Gastrocnemius medialis (tissue), 4 donors: ENCODE data around the gene MAGEB17. TPM values are rescaled to one million over a fixed set of nuclear protein-coding genes. Genes with fewer than 3 reads are reported as not detected.

ENCODE experiments used
- ATAC-seq, 2 donors: fragments of 150-250 bp; one replicate each; pipeline ENCODE4 v1.9.1; 2016
- DNase-seq, 2 donors: peaks; one replicate each; pipeline ENCODE4 v3.0.0-alpha.2; 2019
- H3K27ac ChIP-seq, 4 donors: fragments of 200-600 bp; sonication (generic); 1 replicate in 1 of 4; 2 replicates in 3 of 4; pipeline ENCODE4 v1.5.1; 2016 to 2018; ENCODE audit warnings: mild to moderate bottlenecking in 2 of 4, moderate library complexity in 1 of 4
- H3K27me3 ChIP-seq, 3 donors: fragments of 200-600 bp; sonication (generic) in 2 of 3; 1 replicate in 1 of 3; 2 replicates in 2 of 3; pipeline versions ENCODE4 v1.5.1 to v1.6.0; 2016 to 2019; ENCODE audit warnings: mild to moderate bottlenecking in 1 of 3, moderate library complexity in 1 of 3
- H3K36me3 ChIP-seq, 2 donors: fragments of 200-600 bp; sonication (generic) in 1 of 2; one replicate each; pipeline ENCODE4 v1.5.1; 2017 to 2018
- H3K4me1 ChIP-seq, 2 donors: fragments of 200-600 bp; sonication (generic) in 1 of 2; one replicate each; pipeline ENCODE4 v1.5.1; 2016 to 2017; ENCODE audit warnings: mild to moderate bottlenecking in 2 of 2
- H3K4me3 ChIP-seq, 4 donors: fragments of 200-600 bp; sonication (generic) in 3 of 4; 1 replicate in 1 of 4; 2 replicates in 3 of 4; pipeline ENCODE4 v1.5.1; 2016 to 2019; ENCODE audit warnings: mild to moderate bottlenecking in 2 of 4
- H3K9me3 ChIP-seq, 3 donors: fragments of 200-600 bp; sonication (generic) in 2 of 3; 1 replicate in 1 of 3; 2 replicates in 2 of 3; pipeline ENCODE4 v1.5.1; 2016 to 2019
- CTCF ChIP-seq, 5 experiments: fragments of 450-650 bp in 3 of 5; fragments of 200-600 bp in 2 of 5; sonication (generic) in 2 of 5; IDR thresholded peaks in 4 of 5; conservative IDR thresholded peaks in 1 of 5; 1 replicate in 4 of 5; 2 replicates in 1 of 5; pipeline ENCODE4 v1.5.1; 2016 to 2019; ENCODE audit warnings: antibody characterized with exemption in 5 of 5, mild to moderate bottlenecking in 3 of 5, moderate library complexity in 3 of 5
- POLR2A ChIP-seq, 2 donors: fragments of 450-650 bp; IDR thresholded peaks; one replicate each; pipeline ENCODE4 v1.6.1; 2017; ENCODE audit warnings: antibody characterized with exemption in 2 of 2, mild to moderate bottlenecking in 2 of 2, moderate library complexity in 2 of 2
- in situ Hi-C, 4 donors: fragments of 200-750 bp; cut with MboI; loops; one replicate each; pipeline versions ENCODE4 v1.15.0 to v1.8.0; 2017; ENCODE audit warnings: low sequenced_read_pairs in 4 of 4
- intact Hi-C: fragments of 100-400 bp; cut with DNase I; formaldehyde crosslinking; loops from one replicate; pipeline ENCODE4 v1.15.1; 2023; ENCODE audit warnings: low total_unique reads
- total RNA-seq, 4 donors: library from RNA; depleted of rRNA; stranded (reverse); fragments of >200 nt; gene quantifications; one replicate each; pipeline versions ENCODE4 v1.1.0 to v1.2.3, GENCODE V29; 2016

The MAGEB17 gene
- total RNA-seq, 4 donors from 2014 or later, result not detected

DNA sequence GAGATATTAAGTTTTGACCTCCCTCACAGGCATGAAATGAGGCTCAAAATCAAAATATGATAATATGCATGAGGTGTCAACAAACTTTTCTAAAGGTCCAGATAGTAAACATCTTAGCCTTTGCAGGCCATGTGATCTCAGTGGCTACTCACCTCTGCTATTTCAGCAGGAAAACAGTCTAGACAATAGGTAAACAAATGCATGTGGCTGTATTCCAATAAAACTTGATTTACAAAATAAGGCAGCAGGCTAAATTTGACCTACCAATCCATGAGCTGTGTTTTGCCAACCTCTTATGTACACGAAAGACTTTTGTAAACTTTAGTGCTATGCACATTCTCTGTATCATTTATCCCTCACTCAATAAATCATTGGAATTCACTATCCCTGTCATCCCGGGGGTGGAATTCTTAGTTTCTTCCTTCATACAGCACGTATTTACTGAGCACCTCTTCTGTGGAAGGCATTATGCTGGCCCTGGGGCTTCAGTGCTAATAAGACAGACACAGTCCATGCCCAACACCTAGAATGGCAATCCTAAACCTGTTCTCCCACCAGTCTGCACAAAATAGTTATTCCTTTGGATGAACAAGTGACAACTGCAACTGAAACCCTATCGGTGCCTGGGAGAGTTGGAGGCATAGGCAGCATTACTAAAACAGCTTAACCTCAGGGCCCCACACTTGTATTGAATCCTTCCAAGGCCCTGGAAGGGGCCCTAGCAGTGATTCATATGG lies 19.9 kb downstream of the MAGEB17 start:
- no peak overlapping the region for H3K27ac ChIP-seq
- in situ Hi-C loops (no loop called here), intact Hi-C loops (no loop called here)
- no peaks in the 10 kb centered on the region for H3K4me1 ChIP-seq
- no peaks in the 10 kb centered on the region for H3K36me3 ChIP-seq
- H3K9me3 ChIP-seq, result no peaks in the 10 kb centered on the region
- DNase-seq (no peak), ATAC-seq (no peak)
- H3K4me3 ChIP-seq, result no peak overlapping the region
- TF ChIP-seq CTCF (IDR thresholded peaks at IDR 0.05 in 4 of 5, conservative IDR thresholded peaks at IDR 0.05 in 1 of 5) (no peak), POLR2A (IDR thresholded peaks at IDR 0.05) (no peak)
- no peaks in the 10 kb centered on the region for H3K27me3 ChIP-seq

- intact Hi-C loops, result no loop called here
- Histone ChIP-seq H3K27me3 (no peaks in the 10 kb centered on the region), H3K4me1 (no peaks in the 10 kb centered on the region), H3K36me3 (no peaks in the 10 kb centered on the region), H3K9me3 (no peaks in the 10 kb centered on the region), H3K4me3 (no peak overlapping the region), H3K27ac (no peak overlapping the region)
- no peak for ATAC-seq
- in situ Hi-C loops, result no loop called here
- TF ChIP-seq CTCF (IDR thresholded peaks at IDR 0.05 in 4 of 5, conservative IDR thresholded peaks at IDR 0.05 in 1 of 5) (no peak), POLR2A (IDR thresholded peaks at IDR 0.05) (no peak)
- no peak for DNase-seq
Observed at GRCh38 chrX:16188687-16189086, 21.4 kb downstream of the MAGEB17 start.

DNA sequence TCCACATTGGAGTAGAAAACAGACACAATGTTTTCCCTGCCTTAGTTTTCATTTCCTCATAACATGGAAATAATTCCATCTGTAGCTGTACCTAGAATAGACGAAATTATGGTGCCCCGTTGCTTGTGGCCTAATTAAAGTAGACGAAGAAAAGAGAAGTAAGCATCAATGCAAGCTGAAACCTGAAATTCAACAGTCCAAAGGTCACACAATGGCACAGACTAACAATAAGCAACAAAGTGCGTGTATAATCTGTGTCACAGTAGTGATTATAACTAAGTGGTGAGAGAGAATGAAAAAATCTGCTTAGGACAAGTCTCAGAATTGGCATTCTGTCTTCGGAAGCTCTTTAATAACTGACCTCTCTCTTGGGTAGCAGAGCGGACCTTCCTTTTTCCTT lies 24.3 kb downstream of the MAGEB17 start:
- no peaks in the 10 kb centered on the region for H3K36me3 ChIP-seq
- no peaks in the 10 kb centered on the region for H3K9me3 ChIP-seq
- intact Hi-C loops (no loop called here), in situ Hi-C loops (no loop called here)
- ATAC-seq, result no peak
- DNase-seq, result no peak
- TF ChIP-seq CTCF (IDR thresholded peaks at IDR 0.05 in 4 of 5, conservative IDR thresholded peaks at IDR 0.05 in 1 of 5) (no peak), POLR2A (IDR thresholded peaks at IDR 0.05) (no peak)
- no peaks in the 10 kb centered on the region for H3K27me3 ChIP-seq
- no peak overlapping the region for H3K27ac ChIP-seq
- no peak overlapping the region for H3K4me3 ChIP-seq
- H3K4me1 ChIP-seq, result no peaks in the 10 kb centered on the region

DNA sequence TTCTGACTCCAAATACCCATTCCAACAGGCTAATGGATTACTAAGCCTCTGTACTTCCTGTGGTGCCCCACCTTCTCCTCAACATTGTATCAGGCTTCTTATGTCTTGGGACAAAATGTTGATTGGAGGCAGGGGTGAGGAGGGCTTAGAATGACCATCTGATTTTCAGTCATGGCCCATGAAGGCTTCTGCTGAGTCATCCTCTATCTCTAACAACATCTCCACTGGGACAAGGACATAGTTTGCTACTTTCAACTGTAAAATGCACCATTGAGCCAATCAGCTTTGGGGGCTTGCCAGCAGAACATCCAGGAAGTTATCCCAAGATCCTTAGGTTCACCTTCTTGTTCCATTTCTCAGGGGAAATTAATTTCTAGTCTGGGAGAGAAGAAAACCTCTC lies 29.5 kb downstream of the MAGEB17 start:
- ATAC-seq (no peak), DNase-seq (no peak)
- intact Hi-C loops (no loop called here), in situ Hi-C loops (no loop called here)
- Histone ChIP-seq H3K4me1 (no peaks in the 10 kb centered on the region), H3K27ac (no peak overlapping the region), H3K36me3 (no peaks in the 10 kb centered on the region), H3K4me3 (no peak overlapping the region), H3K27me3 (no peaks in the 10 kb centered on the region), H3K9me3 (no peaks in the 10 kb centered on the region)
- TF ChIP-seq CTCF (IDR thresholded peaks at IDR 0.05 in 4 of 5, conservative IDR thresholded peaks at IDR 0.05 in 1 of 5), result no peak
- TF ChIP-seq POLR2A (IDR thresholded peaks at IDR 0.05), result no peak

GRCh38 chrX:16199343-16199742 lies 32.1 kb downstream of the MAGEB17 start:
- intact Hi-C loops (no loop called here), in situ Hi-C loops (no loop called here)
- no peak for DNase-seq
- no peak overlapping the region for H3K4me3 ChIP-seq
- no peak for ATAC-seq
- H3K27ac ChIP-seq, result no peak overlapping the region
- TF ChIP-seq POLR2A (IDR thresholded peaks at IDR 0.05) (no peak), CTCF (IDR thresholded peaks at IDR 0.05 in 4 of 5, conservative IDR thresholded peaks at IDR 0.05 in 1 of 5) (no peak)
- no peaks in the 10 kb centered on the region for H3K4me1 ChIP-seq
- H3K36me3 ChIP-seq, result no peaks in the 10 kb centered on the region
- H3K9me3 ChIP-seq, result no peaks in the 10 kb centered on the region
- no peaks in the 10 kb centered on the region for H3K27me3 ChIP-seq
